Activated T-cell treated with anti-CD3 and anti-CD28 coated beads for 1 hour (primary cell): ENCODE data around the gene PCP2.

Experiments used
- DNase-seq: peaks from one replicate; pipeline ENCODE4 v3.0.0-alpha.2; 2020; ENCODE audit warnings: low read depth

Gene PCP2

DNA sequence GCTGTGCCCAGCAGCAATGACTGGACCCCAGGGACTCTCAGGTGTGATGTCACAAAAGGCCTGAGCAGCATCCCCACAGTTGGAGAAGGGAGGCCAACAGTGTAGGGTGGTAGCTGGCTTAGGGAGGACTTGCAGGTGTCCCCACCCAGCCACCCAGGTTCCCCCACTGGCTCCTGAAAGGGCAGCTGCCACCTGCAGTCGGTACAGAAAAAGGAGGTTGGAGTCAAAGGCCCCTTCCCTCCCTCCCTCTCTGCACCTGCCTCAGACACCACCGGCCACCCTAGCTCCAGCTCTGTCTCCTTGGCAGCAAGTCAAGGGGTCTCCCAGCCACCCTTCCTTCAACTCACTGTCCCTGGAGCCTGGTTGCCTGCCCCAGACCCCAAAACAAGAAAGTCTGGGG lies at the start of gene PCP2:
Gene PCP2, minus strand, starts transcription at position 22 of the 400 bp plus-strand sequence. CDS start 262 bp downstream, outside the sequence.
- no peak for DNase-seq

- no peak for DNase-seq
Measured at GRCh38 chr19:7682175-7682855, 48.8 kb upstream of the PCP2 start.

GRCh38 chr19:7681340-7682174 lies 48.0 kb upstream of the PCP2 start:
- DNase-seq, result peak; percentile 81

DNA sequence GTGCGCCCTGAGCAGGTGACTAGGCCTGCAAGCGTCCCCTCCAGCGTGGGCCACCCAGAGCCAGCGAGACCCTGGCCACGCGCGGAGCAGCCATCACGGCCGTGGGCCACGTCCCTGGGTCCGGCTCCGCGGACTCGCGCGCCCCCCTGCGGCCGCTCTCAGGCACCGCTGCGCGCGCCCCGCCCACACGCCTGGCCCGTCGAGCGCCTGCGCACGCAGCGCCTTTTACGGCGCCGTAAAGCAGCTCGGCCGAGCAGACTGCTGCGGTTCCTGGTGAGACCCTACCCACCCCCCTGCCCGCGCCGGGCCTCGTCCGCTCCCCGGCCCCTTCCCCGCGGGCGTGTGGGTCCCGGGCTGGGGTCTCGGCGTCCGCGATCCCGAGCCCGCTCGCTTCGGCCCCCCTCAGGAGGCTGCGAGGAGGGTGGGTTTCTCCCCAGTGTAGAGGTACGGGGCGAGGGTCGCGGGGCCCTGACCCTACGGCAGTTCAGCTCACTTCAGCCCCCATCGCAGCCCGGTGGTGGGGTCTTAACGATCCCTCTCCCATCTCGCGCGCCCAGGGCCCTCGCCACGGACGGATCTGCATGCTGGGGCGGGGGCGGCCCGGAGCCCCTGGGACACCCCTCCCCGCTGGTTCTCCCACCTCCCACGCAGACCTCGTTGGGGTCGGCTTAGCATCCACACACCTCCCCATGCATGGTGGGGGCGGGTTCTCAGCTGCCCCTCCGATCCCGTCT lies 47.3 kb upstream of the PCP2 start, which contains the start of gene TRAPPC5:
Gene TRAPPC5, plus strand, starts transcription at position 228 of the 734 bp plus-strand sequence. CDS start 1,421 bp downstream, outside the sequence.
- peak; percentile 81 for DNase-seq

DNA sequence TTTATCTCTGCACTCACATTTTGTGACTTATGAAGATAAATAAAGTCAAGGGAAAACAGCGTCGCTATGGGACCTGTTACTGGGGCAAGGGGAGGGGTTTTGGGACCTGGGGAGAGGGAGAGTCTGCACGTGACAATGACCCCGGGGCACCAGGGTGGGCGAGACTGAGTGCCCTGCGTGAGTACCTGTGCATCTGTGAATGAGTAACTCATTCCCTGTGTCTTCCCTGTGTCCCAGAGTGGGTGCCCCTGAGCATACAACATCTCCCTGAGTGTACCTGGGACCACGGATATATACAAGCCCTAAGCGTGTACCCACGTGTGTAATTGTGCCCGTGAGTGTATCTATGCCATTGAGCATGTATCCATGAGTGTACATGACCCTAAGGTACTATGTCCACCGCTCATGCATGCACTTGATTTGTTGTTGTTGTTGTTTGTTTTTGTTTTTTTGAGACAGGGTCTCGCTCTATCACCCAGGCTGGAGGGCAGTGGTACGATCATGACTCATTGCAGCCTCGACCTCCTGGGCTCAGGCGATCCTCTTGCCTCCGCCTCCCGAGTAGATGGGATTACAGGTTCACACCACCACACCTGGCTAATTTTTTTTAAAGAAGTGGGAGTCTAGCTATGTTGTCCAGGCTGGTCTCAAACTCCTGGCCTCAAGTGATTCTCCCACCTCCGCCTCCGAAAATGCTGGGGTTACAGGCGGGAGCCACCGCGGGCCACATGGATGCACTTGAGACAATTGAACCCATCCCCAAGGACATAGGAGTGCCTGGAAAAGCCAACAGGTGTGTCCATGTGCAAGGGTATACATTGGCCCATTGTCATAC lies 46.5 kb upstream of the PCP2 start:
- no peak for DNase-seq

DNA sequence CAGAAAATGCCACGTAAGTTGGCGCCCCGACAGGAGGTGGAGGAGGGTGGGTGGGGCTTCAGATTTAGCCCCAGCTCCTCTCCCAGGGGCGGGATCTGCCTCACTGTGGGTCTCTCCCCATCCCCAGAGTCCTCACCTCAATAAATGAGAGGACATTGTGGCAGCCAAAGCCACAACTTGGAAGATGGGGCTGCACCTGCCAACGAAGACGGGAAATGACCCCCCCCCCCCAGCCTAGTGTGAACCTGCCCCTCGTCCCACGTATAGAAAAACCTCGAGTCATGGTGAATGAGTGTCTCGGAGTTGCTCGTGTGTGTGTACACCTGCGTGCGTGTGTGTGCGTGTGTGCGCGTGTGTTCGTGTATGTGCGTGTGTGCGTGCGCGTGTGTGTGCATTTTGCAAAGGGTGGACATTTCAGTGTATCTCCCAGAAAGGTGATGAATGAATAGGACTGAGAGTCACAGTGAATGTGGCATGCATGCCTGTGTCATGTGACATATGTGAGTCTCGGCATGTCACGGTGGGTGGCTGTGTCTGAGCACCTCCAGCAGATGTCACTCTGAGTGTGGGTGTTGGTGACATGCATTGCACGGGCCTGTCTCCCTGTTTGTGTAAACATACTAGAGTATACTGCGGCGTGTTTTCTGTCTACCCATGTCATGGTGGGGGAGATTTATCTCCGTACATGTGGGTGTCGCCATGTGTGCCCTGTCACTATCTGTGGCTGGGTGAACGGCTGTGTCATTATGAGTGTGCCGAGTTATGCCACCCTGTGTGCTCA lies 45.6 kb upstream of the PCP2 start:
- peak; percentile 53 for DNase-seq

DNA sequence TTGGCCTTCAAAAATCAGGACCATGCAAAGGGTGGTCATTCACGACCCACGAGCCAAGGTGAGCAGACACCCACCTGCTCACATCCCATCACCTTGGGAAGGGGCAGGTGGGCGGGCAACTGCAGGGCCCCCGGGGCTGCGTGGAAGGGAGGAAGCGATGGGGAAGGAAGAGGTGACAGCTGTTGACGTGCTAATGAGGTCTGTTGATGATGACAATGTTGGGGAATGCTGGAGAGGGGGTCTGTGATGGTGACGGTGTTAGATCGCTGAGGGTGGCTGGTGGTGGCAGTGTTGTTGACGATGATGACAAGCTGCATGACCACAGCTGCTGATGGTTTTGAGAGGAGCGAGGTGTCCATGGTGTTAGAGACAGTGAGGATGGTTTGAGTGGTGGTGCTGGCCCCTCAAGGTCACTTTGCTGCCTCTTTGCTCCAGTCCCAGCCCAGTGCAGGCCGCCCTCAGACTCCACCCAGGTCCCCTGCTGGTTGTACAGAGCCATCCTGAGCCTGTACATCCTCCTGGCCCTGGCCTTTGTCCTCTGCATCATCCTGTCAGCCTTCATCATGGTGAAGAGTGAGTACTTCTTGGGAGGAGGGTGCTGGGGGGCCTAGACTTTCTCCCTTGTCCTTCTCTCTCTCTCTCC lies 44.3 kb upstream of the PCP2 start:
- DNase-seq, result no peak

GRCh38 chr19:7676854-7677253 lies 43.3 kb upstream of the PCP2 start, which contains the start of gene MCEMP1:
Gene MCEMP1 (plus strand): TSS chr19:7677090. CDS start chr19:7677121, 31 bp downstream.
- DNase-seq, result no peak

GRCh38 chr19:7676376-7676775 lies 42.9 kb upstream of the PCP2 start:
- no peak for DNase-seq

DNA sequence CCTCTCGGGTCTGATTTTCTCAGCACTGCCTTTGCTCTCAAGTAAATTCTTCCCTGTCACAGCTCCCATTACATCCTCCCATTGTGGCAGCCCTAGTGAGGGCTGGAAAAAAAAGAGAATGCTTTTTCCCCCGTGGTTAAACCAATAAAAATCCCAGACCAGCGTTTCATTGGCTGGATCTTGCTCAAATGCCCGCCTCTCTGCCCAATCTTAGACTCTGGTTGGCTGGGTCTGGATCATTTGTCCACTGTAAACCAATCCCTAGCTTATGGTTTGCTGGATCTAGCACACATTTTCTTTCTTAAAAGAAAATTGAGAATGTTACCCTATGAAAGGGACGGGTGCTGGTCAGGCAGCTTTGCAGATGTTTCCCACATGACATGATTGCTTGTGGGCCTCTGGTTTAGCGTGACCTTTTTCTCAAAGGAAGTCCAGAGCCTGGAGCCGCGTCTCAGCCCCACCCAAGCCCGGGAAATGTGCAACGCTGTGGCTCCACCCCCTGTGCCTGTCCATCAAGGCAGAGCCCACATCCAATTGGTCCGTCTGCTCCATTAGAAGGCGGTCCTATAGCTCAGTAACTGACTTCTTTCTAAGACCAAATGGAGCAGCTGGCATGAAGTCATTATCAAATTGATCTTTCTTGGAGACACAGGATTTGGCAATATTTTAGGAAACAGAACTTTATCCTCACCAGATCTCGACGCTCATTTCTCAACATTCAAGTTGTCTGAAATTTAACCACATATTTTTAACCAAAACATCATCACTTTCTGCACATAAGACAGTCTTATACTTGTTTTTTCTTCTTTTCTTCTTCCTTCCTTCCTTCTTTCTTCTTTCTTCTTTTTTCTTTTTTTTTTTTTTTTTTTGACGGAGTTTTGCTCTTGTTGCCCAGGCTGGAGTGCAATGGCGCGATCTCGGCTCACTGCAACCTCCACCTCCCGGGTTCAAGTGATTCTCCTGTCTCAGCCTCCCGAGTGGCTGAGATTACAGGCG lies 40.8 kb upstream of the PCP2 start:
- DNase-seq, result no peak

- no peak for DNase-seq
Measured at GRCh38 chr19:7672522-7672921, 39.0 kb upstream of the PCP2 start.

GRCh38 chr19:7670790-7671189 lies 37.3 kb upstream of the PCP2 start:
- DNase-seq, result no peak

DNA sequence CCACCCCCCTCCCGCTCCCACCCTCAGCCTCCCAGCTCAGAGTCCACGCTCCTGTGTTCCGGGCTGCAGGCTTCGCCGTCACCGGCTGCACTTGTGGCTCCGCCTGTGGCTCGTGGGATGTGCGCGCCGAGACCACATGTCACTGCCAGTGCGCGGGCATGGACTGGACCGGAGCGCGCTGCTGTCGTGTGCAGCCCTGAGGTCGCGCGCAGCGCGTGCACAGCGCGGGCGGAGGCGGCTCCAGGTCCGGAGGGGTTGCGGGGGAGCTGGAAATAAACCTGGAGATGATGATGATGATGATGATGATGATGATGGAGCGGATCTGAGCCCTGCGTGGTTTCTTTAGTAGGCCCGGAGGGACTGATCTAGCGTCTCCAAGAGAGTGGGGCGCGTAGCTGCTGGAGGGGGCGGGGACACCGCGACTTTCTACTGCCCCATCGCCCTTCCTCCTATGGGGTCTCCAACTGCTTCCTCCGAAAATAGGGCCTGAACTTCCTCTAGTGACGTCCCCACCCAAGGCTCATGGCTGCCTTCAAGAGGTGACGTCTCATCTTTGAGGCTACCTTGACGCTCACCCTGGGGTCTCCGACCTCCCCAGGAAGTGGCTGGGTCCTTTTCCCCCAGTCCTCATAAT lies 36.7 kb upstream of the PCP2 start:
- DNase-seq, result no peak

- no peak for DNase-seq
Measured at GRCh38 chr19:7669641-7670040, 36.1 kb upstream of the PCP2 start.

DNA sequence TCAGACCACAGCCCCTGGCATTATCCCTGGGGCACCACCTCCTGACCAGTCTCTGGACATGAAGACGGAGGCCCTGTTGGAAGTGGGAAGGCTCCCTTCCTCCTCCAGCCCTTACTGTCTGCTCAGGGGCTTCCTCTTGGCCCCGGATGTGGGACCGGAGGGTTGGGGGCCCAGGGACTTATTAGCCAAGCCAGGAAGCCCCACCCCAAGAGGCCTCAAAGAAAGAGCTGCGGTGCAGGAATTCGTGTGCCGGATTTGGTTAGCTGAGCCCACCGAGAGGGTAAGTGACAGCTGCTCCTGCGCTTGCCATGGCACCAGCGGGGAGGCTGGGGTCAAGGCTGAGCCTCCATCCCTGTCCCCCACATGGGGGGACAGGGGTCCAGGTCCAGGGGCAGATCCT lies 35.3 kb upstream of the PCP2 start, which contains the start of gene RETN:
Gene RETN, plus strand, starts transcription at position 208 of the 400 bp plus-strand sequence. CDS start 278 bp downstream, outside the sequence.
- no peak for DNase-seq

GRCh38 chr19:7665076-7665475 lies 31.6 kb upstream of the PCP2 start:
- DNase-seq, result no peak

GRCh38 chr19:7663706-7664105 lies 30.2 kb upstream of the PCP2 start:
- no peak for DNase-seq

DNA sequence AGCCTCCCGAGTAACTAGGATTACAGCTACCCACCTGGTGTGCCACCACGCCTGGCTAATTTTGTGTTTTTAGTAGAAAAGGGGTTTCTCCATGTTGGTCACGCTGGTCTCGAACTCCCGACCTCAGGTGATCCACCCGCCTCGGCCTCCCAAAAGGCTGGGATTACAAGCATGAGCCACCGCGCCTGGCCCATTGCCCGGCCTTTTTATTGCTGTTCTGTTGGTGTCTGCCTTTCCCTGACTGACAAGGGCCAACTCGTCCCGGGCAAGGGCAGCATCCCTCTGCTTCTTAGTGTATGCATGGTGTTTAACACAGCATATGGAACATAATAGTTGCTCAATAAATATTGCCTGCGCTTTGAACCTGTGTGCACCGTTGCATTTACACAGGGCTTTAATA lies 29.1 kb upstream of the PCP2 start:
- DNase-seq, result no peak
